ENCODE measurements around the gene C10orf71. TPM values are rescaled to one million over a fixed set of nuclear protein-coding genes. Genes with fewer than 3 reads are reported as not detected.

C10orf71 gene
- total and polyA plus RNA-seq, 2 donors (not counting 1 experiment from before 2014, with no cell fraction given): not detected

- intact Hi-C loops (cut with micrococcal nuclease): no loop called here
- Mint-ChIP-seq H3K27ac (no peak overlapping the region), H3K9me3 (ENCODE audit: insufficient read depth) (no peaks in the 10 kb centered on the region), H3K4me3 (no peak overlapping the region), H3K4me1 (no peaks in the 10 kb centered on the region), H3K27me3 (peaks cover 10% of the 10 kb centered on the region)
- Histone ChIP-seq H3K79me2 (ENCODE audit: control insufficient read depth, insufficient read depth, low read length) (no peaks in the 10 kb centered on the region), H3K27me3 (replicated peaks in 1 of 4; ENCODE audit: control extremely low read depth in 1 of 4, control insufficient read depth in 3 of 4, insufficient read depth in 4 of 4, low read length in 3 of 4) (no peaks in the 10 kb centered on the region), H2AFZ (ENCODE audit: insufficient read depth, low read depth, low read length, poor library complexity, severe bottlenecking) (no peak overlapping the region), H3K4me1 (ENCODE audit: control insufficient read depth in 2 of 2, insufficient read depth in 2 of 2, low read length in 2 of 2) (no peaks in the 10 kb centered on the region), H4K20me1 (ENCODE audit: control insufficient read depth, insufficient read depth, low read length, poor library complexity, severe bottlenecking) (no peaks in the 10 kb centered on the region), H3K36me3 (replicated peaks in 1 of 2; ENCODE audit: control extremely low read depth in 1 of 2, control insufficient read depth in 1 of 2, extremely low read depth in 1 of 2, insufficient read depth in 2 of 2, low read length in 1 of 2) (no peaks in the 10 kb centered on the region), H3K27ac (ENCODE audit: low read length in 2 of 2) (no peak overlapping the region), H3K4me3 (ENCODE audit: control extremely low read depth in 1 of 5, extremely low read depth in 1 of 5, insufficient read depth in 1 of 5, low read depth in 2 of 5, low read length in 4 of 5) (no peak overlapping the region), H3K4me2 (replicated peaks; ENCODE audit: low read depth, low read length, poor library complexity, severe bottlenecking) (no peak overlapping the region), H3K9ac (ENCODE audit: low read length) (no peak overlapping the region), H3K9me3 (ENCODE audit: control extremely low read depth in 1 of 3, control insufficient read depth in 2 of 3, insufficient read depth in 1 of 3, low read length in 2 of 3) (no peaks in the 10 kb centered on the region)
- TF ChIP-seq CTCF (IDR thresholded peaks at IDR 0.05): no peak
- TF ChIP-seq EZH2 (IDR thresholded peaks at IDR 0.05; ENCODE audit: borderline replicate concordance, insufficient read depth, low read depth, low read length, poor library complexity, severe bottlenecking): no peak
- ChIA-PET CTCF (no interaction called here), POLR2A (no interaction called here)
- WGBS (ENCODE audit: insufficient coverage): 89% methylated on average over 6 of the region's 7 CpGs
- DNase-seq (no peak), ATAC-seq (ENCODE audit: low read depth) (no peak)
Observed at GRCh38 chr10:49323171-49323895, 24.4 kb downstream of the C10orf71 start.

GRCh38 chr10:49323896-49324270 lies 24.9 kb downstream of the C10orf71 start:
- Mint-ChIP-seq H3K9me3 (ENCODE audit: insufficient read depth) (no peaks in the 10 kb centered on the region), H3K4me1 (no peaks in the 10 kb centered on the region), H3K27ac (no peak overlapping the region), H3K4me3 (no peak overlapping the region), H3K27me3 (peaks cover 12% of the 10 kb centered on the region)
- Histone ChIP-seq H3K9me3 (ENCODE audit: control extremely low read depth in 1 of 3, control insufficient read depth in 2 of 3, insufficient read depth in 1 of 3, low read length in 2 of 3) (no peaks in the 10 kb centered on the region), H3K27ac (ENCODE audit: low read length in 2 of 2) (no peak overlapping the region), H3K4me2 (replicated peaks; ENCODE audit: low read depth, low read length, poor library complexity, severe bottlenecking) (no peak overlapping the region), H3K4me1 (ENCODE audit: control insufficient read depth in 2 of 2, insufficient read depth in 2 of 2, low read length in 2 of 2) (no peaks in the 10 kb centered on the region), H3K27me3 (replicated peaks in 1 of 4; ENCODE audit: control extremely low read depth in 1 of 4, control insufficient read depth in 3 of 4, insufficient read depth in 4 of 4, low read length in 3 of 4) (no peaks in the 10 kb centered on the region), H2AFZ (ENCODE audit: insufficient read depth, low read depth, low read length, poor library complexity, severe bottlenecking) (no peak overlapping the region), H4K20me1 (ENCODE audit: control insufficient read depth, insufficient read depth, low read length, poor library complexity, severe bottlenecking) (no peaks in the 10 kb centered on the region), H3K9ac (ENCODE audit: low read length) (no peak overlapping the region), H3K4me3 (ENCODE audit: control extremely low read depth in 1 of 5, extremely low read depth in 1 of 5, insufficient read depth in 1 of 5, low read depth in 2 of 5, low read length in 4 of 5) (no peak overlapping the region), H3K36me3 (replicated peaks in 1 of 2; ENCODE audit: control extremely low read depth in 1 of 2, control insufficient read depth in 1 of 2, extremely low read depth in 1 of 2, insufficient read depth in 2 of 2, low read length in 1 of 2) (no peaks in the 10 kb centered on the region), H3K79me2 (ENCODE audit: control insufficient read depth, insufficient read depth, low read length) (no peaks in the 10 kb centered on the region)
- ChIA-PET CTCF (no interaction called here), POLR2A (no interaction called here)
- ATAC-seq (ENCODE audit: low read depth) (no peak), DNase-seq (no peak)
- intact Hi-C loops (cut with micrococcal nuclease): no loop called here
- TF ChIP-seq EZH2 (IDR thresholded peaks at IDR 0.05; ENCODE audit: borderline replicate concordance, insufficient read depth, low read depth, low read length, poor library complexity, severe bottlenecking): no peak
- no peak for TF ChIP-seq CTCF (IDR thresholded peaks at IDR 0.05)
- WGBS (ENCODE audit: insufficient coverage): 98% methylated on average over 4 of the region's 9 CpGs
